Dendritic cell treated with granulocyte-macrophage colony-stimulating factor and Interleukin-4, amounts not matched to agents 40 ng/mL and 50 ng/mL, for 4 days (primary cell): ENCODE measurements around the gene HS3ST2.

Experiments used
- H3K27ac Mint-ChIP-seq: one replicate; pipeline ENCODE4 v1.8.0; 2022; ENCODE audit warnings: mild to moderate bottlenecking, mixed read lengths
- H3K27me3 Mint-ChIP-seq: one replicate; pipeline ENCODE4 v1.8.0; 2022; ENCODE audit warnings: mild to moderate bottlenecking, mixed read lengths
- H3K36me3 Mint-ChIP-seq: one replicate; pipeline ENCODE4 v1.8.0; 2022; ENCODE audit warnings: low read depth, mixed read lengths
- H3K4me1 Mint-ChIP-seq: one replicate; pipeline ENCODE4 v1.8.0; 2022; ENCODE audit warnings: low read depth, mixed read lengths
- H3K4me3 Mint-ChIP-seq: one replicate; pipeline ENCODE4 v1.8.0; 2022; ENCODE audit warnings: mild to moderate bottlenecking, moderate library complexity, mixed read lengths
- H3K9me3 Mint-ChIP-seq: one replicate; pipeline ENCODE4 v1.8.0; 2022; ENCODE audit warnings: mixed read lengths
- intact Hi-C: fragments of 100-400 bp; cut with micrococcal nuclease; formaldehyde crosslinking; loops from one replicate; pipeline ENCODE4 v1.15.0; 2022

HS3ST2 gene

GRCh38 chr16:22941970-22942501 is 128.1 kb downstream of the HS3ST2 start:
- H3K4me3 Mint-ChIP-seq, result no peak overlapping the region
- intact Hi-C loops, result no loop called here
- peaks cover 30% of the 10 kb centered on the region for H3K27me3 Mint-ChIP-seq
- H3K36me3 Mint-ChIP-seq, result no peaks in the 10 kb centered on the region
- H3K4me1 Mint-ChIP-seq, result no peaks in the 10 kb centered on the region
- no peak overlapping the region for H3K27ac Mint-ChIP-seq
- H3K9me3 Mint-ChIP-seq, result no peaks in the 10 kb centered on the region

GRCh38 chr16:22942811-22943210 is 128.8 kb downstream of the HS3ST2 start:
- no peak overlapping the region for H3K27ac Mint-ChIP-seq
- no peaks in the 10 kb centered on the region for H3K9me3 Mint-ChIP-seq
- no peaks in the 10 kb centered on the region for H3K36me3 Mint-ChIP-seq
- intact Hi-C loops, result no loop called here
- no peak overlapping the region for H3K4me3 Mint-ChIP-seq
- no peaks in the 10 kb centered on the region for H3K4me1 Mint-ChIP-seq
- H3K27me3 Mint-ChIP-seq, result peaks cover 36% of the 10 kb centered on the region

- H3K4me3 Mint-ChIP-seq, result no peak overlapping the region
- intact Hi-C loops, result no loop called here
- H3K27ac Mint-ChIP-seq, result no peak overlapping the region
- H3K4me1 Mint-ChIP-seq, result peaks cover 10% of the 10 kb centered on the region
- H3K27me3 Mint-ChIP-seq, result peaks cover 44% of the 10 kb centered on the region
- H3K9me3 Mint-ChIP-seq, result no peaks in the 10 kb centered on the region
- H3K36me3 Mint-ChIP-seq, result no peaks in the 10 kb centered on the region
These were observed 131.4 kb downstream of the HS3ST2 start for GRCh38 chr16:22945361-22945760.

- Mint-ChIP-seq H3K4me1 (peaks cover 10% of the 10 kb centered on the region), H3K36me3 (no peaks in the 10 kb centered on the region), H3K4me3 (no peak overlapping the region), H3K9me3 (no peaks in the 10 kb centered on the region), H3K27me3 (peaks cover 47% of the 10 kb centered on the region), H3K27ac (no peak overlapping the region)
- intact Hi-C loops, result no loop called here
These were observed 132.5 kb downstream of the HS3ST2 start for GRCh38 chr16:22946433-22946832.

- H3K27ac Mint-ChIP-seq, result no peak overlapping the region
- H3K27me3 Mint-ChIP-seq, result peaks cover 45% of the 10 kb centered on the region
- no peak overlapping the region for H3K4me3 Mint-ChIP-seq
- H3K36me3 Mint-ChIP-seq, result no peaks in the 10 kb centered on the region
- intact Hi-C loops, result loop anchor here (1.0 kb wide), 1 partner anchor 49 kb away; no protein-coding TSS in a partner anchor
- H3K9me3 Mint-ChIP-seq, result no peaks in the 10 kb centered on the region
- H3K4me1 Mint-ChIP-seq, result peaks cover 10% of the 10 kb centered on the region
These were observed 134.2 kb downstream of the HS3ST2 start for GRCh38 chr16:22948058-22948602.

- intact Hi-C loops, result loop anchor here (1.0 kb wide), 1 partner anchor 49 kb away; no protein-coding TSS in a partner anchor
- no peaks in the 10 kb centered on the region for H3K9me3 Mint-ChIP-seq
- H3K36me3 Mint-ChIP-seq, result no peaks in the 10 kb centered on the region
- H3K27ac Mint-ChIP-seq, result no peak overlapping the region
- no peak overlapping the region for H3K4me3 Mint-ChIP-seq
- peaks cover 10% of the 10 kb centered on the region for H3K4me1 Mint-ChIP-seq
- H3K27me3 Mint-ChIP-seq, result peaks cover 45% of the 10 kb centered on the region
These were observed 134.8 kb downstream of the HS3ST2 start for GRCh38 chr16:22948603-22949368.

GRCh38 chr16:22955461-22956070 is 141.6 kb downstream of the HS3ST2 start:
- intact Hi-C loops, result no loop called here
- no peaks in the 10 kb centered on the region for H3K9me3 Mint-ChIP-seq
- no peaks in the 10 kb centered on the region for H3K36me3 Mint-ChIP-seq
- H3K27me3 Mint-ChIP-seq, result peaks cover 18% of the 10 kb centered on the region
- H3K4me3 Mint-ChIP-seq, result no peak overlapping the region
- peaks cover 5% of the 10 kb centered on the region for H3K4me1 Mint-ChIP-seq
- no peak overlapping the region for H3K27ac Mint-ChIP-seq

GRCh38 chr16:22961206-22961605 is 147.2 kb downstream of the HS3ST2 start:
- Mint-ChIP-seq H3K4me3 (no peak overlapping the region), H3K4me1 (peaks cover 5% of the 10 kb centered on the region), H3K27me3 (peaks cover 13% of the 10 kb centered on the region), H3K36me3 (no peaks in the 10 kb centered on the region), H3K9me3 (no peaks in the 10 kb centered on the region), H3K27ac (no peak overlapping the region)
- intact Hi-C loops, result no loop called here

- Mint-ChIP-seq H3K4me1 (peaks cover 5% of the 10 kb centered on the region), H3K27ac (no peak overlapping the region), H3K9me3 (no peaks in the 10 kb centered on the region), H3K27me3 (peaks cover 11% of the 10 kb centered on the region), H3K36me3 (no peaks in the 10 kb centered on the region), H3K4me3 (no peak overlapping the region)
- intact Hi-C loops, result no loop called here
These were observed 148.9 kb downstream of the HS3ST2 start for GRCh38 chr16:22962905-22963304.
